ENCODE measurements around the gene CDH16.

Gene CDH16

GRCh38 chr16:66905633-66906539 is 12.8 kb downstream of the CDH16 start:
- H3K4me3 ChIP-seq (ENCODE audit: low read depth, low read length), result no peak overlapping the region
- TF ChIP-seq CTCF (IDR thresholded peaks at IDR 0.05; ENCODE audit: low read depth, low read length), result no peak
- in situ Hi-C loops (cut with HindIII; ENCODE audit: low sequenced_read_pairs), result no loop called here
- DNase-seq (ENCODE audit: low read depth, low spot score), result no peak

GRCh38 chr16:66904846-66905632 is 13.6 kb downstream of the CDH16 start:
- no peak for DNase-seq (ENCODE audit: low read depth, low spot score)
- no peak for TF ChIP-seq CTCF (IDR thresholded peaks at IDR 0.05; ENCODE audit: low read depth, low read length)
- in situ Hi-C loops (cut with HindIII; ENCODE audit: low sequenced_read_pairs), result no loop called here
- H3K4me3 ChIP-seq (ENCODE audit: low read depth, low read length), result no peak overlapping the region

- no peak for TF ChIP-seq CTCF (IDR thresholded peaks at IDR 0.05; ENCODE audit: low read depth, low read length)
- in situ Hi-C loops (cut with HindIII; ENCODE audit: low sequenced_read_pairs), result no loop called here
- H3K4me3 ChIP-seq (ENCODE audit: low read depth, low read length), result no peak overlapping the region
- no peak for DNase-seq (ENCODE audit: low read depth, low spot score)
These were observed 14.2 kb downstream of the CDH16 start for GRCh38 chr16:66904428-66904845.

- TF ChIP-seq CTCF (IDR thresholded peaks at IDR 0.05; ENCODE audit: low read depth, low read length), result no peak
- in situ Hi-C loops (cut with HindIII; ENCODE audit: low sequenced_read_pairs), result no loop called here
- DNase-seq (ENCODE audit: low read depth, low spot score), result no peak
- no peak overlapping the region for H3K4me3 ChIP-seq (ENCODE audit: low read depth, low read length)
These were observed 14.9 kb downstream of the CDH16 start for GRCh38 chr16:66903544-66904427.

GRCh38 chr16:66902648-66903543 is 15.8 kb downstream of the CDH16 start:
- TF ChIP-seq CTCF (IDR thresholded peaks at IDR 0.05; ENCODE audit: low read depth, low read length), result no peak
- no peak for DNase-seq (ENCODE audit: low read depth, low spot score)
- in situ Hi-C loops (cut with HindIII; ENCODE audit: low sequenced_read_pairs), result no loop called here
- H3K4me3 ChIP-seq (ENCODE audit: low read depth, low read length), result no peak overlapping the region
